SK-N-MC (cell line): ENCODE results near the gene HMGB1.

Experiments
- DNase-seq: peaks from one replicate; pipeline ENCODE4 v3.0.0-alpha.2; 2011; ENCODE audit warnings: low read depth, low spot score
- H3K27ac ChIP-seq: fragments of 200-600 bp; sonication (generic); 2 replicates; pipeline ENCODE4 v1.5.1; 2016; ENCODE audit warnings: mixed run types
- H3K36me3 ChIP-seq: fragments of 200-600 bp; sonication (generic); 2 replicates; pipeline ENCODE4 v1.6.1; 2017; ENCODE audit warnings: antibody characterized with exemption, low read length, mixed read lengths; ENCODE audit not compliant: insufficient read depth
- H3K4me3 ChIP-seq: fragments of 200-600 bp; sonication (generic); 2 replicates; pipeline ENCODE4 v1.5.1; 2016
- H3K9ac ChIP-seq: fragments of 200-600 bp; sonication (generic); 2 replicates; pipeline ENCODE4 v1.8.0; 2017; ENCODE audit warnings: mixed run types, mixed read lengths; ENCODE audit not compliant: insufficient read length
- H3K9me3 ChIP-seq: fragments of 200-600 bp; sonication (generic); 2 replicates; pipeline ENCODE4 v1.6.1; 2017; ENCODE audit warnings: low read depth, mild to moderate bottlenecking, antibody characterized with exemption, low read length, moderate library complexity, mixed read lengths
- EZH2 ChIP-seq: fragments of 200-600 bp; sonication (generic); IDR thresholded peaks from one replicate; pipeline ENCODE4 v1.6.1; 2017; ENCODE audit warnings: antibody characterized with exemption
- FOXP2 ChIP-seq: optimal IDR thresholded peaks from 2 replicates; pipeline ENCODE3; 2011; ENCODE audit warnings: mild to moderate bottlenecking, moderate library complexity; ENCODE audit not compliant: insufficient read depth; ENCODE audit errors: extremely low read length, control extremely low read depth
- POLR2AphosphoS5 ChIP-seq: IDR thresholded peaks from 2 replicates; pipeline ENCODE4 v1.6.1; 2012; ENCODE audit warnings: mild to moderate bottlenecking, low read depth, low read length, borderline replicate concordance

Gene HMGB1

GRCh38 chr13:30431269-30431940 is 34.3 kb downstream of the HMGB1 start:
- TF ChIP-seq EZH2 (no peak), POLR2AphosphoS5 (no peak), FOXP2 (no peak)
- no peak overlapping the region for H3K9ac ChIP-seq
- H3K36me3 ChIP-seq, result no peaks in the 10 kb centered on the region
- DNase-seq, result no peak
- no peak overlapping the region for H3K4me3 ChIP-seq
- no peaks in the 10 kb centered on the region for H3K9me3 ChIP-seq
- no peak overlapping the region for H3K27ac ChIP-seq

- H3K9ac ChIP-seq, result no peak overlapping the region
- no peaks in the 10 kb centered on the region for H3K9me3 ChIP-seq
- TF ChIP-seq FOXP2 (no peak), EZH2 (no peak), POLR2AphosphoS5 (no peak)
- no peak for DNase-seq
- H3K36me3 ChIP-seq, result no peaks in the 10 kb centered on the region
- no peak overlapping the region for H3K4me3 ChIP-seq
- no peak overlapping the region for H3K27ac ChIP-seq
Measured at GRCh38 chr13:30429721-30430694, 35.7 kb downstream of the HMGB1 start.

DNA sequence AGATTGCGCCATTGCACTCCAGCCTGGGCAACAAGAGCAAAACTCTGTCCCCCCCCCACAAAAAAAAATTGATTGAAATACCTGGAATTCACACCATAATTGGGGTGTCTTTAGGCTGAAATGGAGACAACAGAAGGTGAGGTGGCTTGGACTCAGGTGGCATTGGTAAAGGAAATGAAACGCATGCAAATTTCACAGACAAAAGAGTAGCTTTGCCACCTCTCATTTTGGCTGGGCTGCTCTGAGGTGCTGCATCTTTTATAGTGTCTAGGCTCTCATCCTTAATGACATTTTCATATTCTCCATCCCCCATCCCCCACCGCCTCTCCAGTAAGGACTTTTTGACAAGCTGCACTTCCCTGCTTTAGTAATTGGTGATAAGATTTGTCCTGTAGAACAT is 36.5 kb downstream of the HMGB1 start:
- DNase-seq, result no peak
- no peak for TF ChIP-seq FOXP2
- TF ChIP-seq POLR2AphosphoS5, result no peak
- TF ChIP-seq EZH2, result no peak
- no peak overlapping the region for H3K27ac ChIP-seq
- no peaks in the 10 kb centered on the region for H3K36me3 ChIP-seq
- H3K9me3 ChIP-seq, result no peaks in the 10 kb centered on the region
- no peak overlapping the region for H3K9ac ChIP-seq
- no peak overlapping the region for H3K4me3 ChIP-seq

- Histone ChIP-seq H3K27ac (no peak overlapping the region), H3K36me3 (no peaks in the 10 kb centered on the region), H3K9ac (no peak overlapping the region), H3K4me3 (no peak overlapping the region), H3K9me3 (no peaks in the 10 kb centered on the region)
- DNase-seq, result no peak
- TF ChIP-seq POLR2AphosphoS5 (no peak), EZH2 (no peak), FOXP2 (no peak)
Measured at GRCh38 chr13:30423891-30424290, 41.8 kb downstream of the HMGB1 start.

GRCh38 chr13:30422054-30422839 is 43.5 kb downstream of the HMGB1 start, which contains the start of gene UBE2L5:
TSS of gene UBE2L5 (plus strand) at chr13:30422493. CDS start at chr13:30427991, 5,498 bp downstream.
- peak within 1 kb of the TSS; percentile 87 for H3K4me3 ChIP-seq
- H3K27ac ChIP-seq, result peak within 1 kb of the TSS; percentile 97
- H3K9ac ChIP-seq, result peak within 1 kb of the TSS; percentile 91
- TF ChIP-seq FOXP2 (no peak), POLR2AphosphoS5 (peak; percentile 43; the same call in 1 of the 2 replicates)
- H3K9me3 ChIP-seq, result no peaks in the 10 kb centered on the region
- no peak for DNase-seq
- no peaks in the 10 kb centered on the region for H3K36me3 ChIP-seq

- TF ChIP-seq POLR2AphosphoS5 (peak; percentile 70; the same call in 1 of the 2 replicates), EZH2 (no peak)
- no peaks in the 10 kb centered on the region for H3K9me3 ChIP-seq
- peak overlapping the region; percentile 87 for H3K4me3 ChIP-seq
- peak overlapping the region; percentile 91 for H3K9ac ChIP-seq
- H3K27ac ChIP-seq, result peak overlapping the region; percentile 97
- no peak for DNase-seq
- no peaks in the 10 kb centered on the region; the same call in 1 of the 2 replicates for H3K36me3 ChIP-seq
Measured at GRCh38 chr13:30421093-30422053, 44.4 kb downstream of the HMGB1 start.

DNA sequence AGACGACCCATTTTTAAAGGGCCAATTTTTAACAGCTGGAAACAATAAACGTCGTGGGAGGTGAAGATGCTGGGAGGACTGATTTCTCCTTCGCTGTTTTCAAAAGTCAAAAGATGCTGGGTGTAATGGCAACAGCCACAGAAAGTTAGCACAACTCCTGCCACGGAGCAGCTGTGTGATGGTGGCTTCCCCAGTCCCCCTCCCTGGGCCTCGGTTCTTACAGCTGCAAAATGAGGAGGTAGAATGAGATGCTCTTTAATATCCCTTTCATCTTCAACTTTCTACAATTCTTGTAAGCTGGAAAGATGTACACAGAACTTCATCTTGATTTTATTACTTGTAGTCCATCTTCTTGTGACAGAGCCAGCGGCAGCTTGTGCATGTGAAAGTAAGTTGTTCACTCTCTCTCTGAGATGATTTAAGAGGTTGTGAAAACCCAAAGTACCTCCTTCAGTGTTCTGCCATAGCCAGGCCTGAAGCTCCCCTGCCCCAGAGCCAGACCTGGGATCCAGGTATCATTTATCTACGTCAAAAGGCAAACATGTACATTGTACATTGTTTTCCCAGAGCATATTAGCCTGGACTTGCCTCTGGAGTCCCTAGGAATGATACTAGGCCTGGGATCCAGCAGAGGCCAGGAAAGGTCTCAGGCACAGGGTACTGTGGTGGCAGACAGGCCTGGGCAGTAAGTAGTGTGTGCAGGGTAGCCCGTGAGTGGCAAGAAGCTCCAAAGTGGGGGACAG is 46.8 kb downstream of the HMGB1 start:
- DNase-seq, result no peak
- peak overlapping the region; percentile 97 for H3K27ac ChIP-seq
- no peak for TF ChIP-seq EZH2
- no peak for TF ChIP-seq FOXP2
- TF ChIP-seq POLR2AphosphoS5, result no peak
- H3K4me3 ChIP-seq, result 0 out of 2 replicates have a peak overlapping the region, but pooled peaks have one; percentile 1
- no peaks in the 10 kb centered on the region for H3K9me3 ChIP-seq
- H3K9ac ChIP-seq, result no peak overlapping the region
- H3K36me3 ChIP-seq, result no peaks in the 10 kb centered on the region; the same call in 1 of the 2 replicates
